SU-DHL-6 (cell line): Measurements from ENCODE around the gene LHFPL6.

Experiments
- H2AFZ ChIP-seq: fragments of 200-600 bp; sonication (generic); 2 replicates; pipeline ENCODE4 v1.6.1; 2014; ENCODE audit warnings: low read depth, mild to moderate bottlenecking, moderate library complexity, mixed read lengths, antibody characterized with exemption, low read length; ENCODE audit not compliant: severe bottlenecking
- H3F3A ChIP-seq: fragments of 200-600 bp; shearing (Covaris generic); 2 replicates; pipeline ENCODE4 v1.6.0; 2016; ENCODE audit warnings: antibody characterized with exemption, mild to moderate bottlenecking; ENCODE audit not compliant: insufficient read depth
- H3K27ac ChIP-seq: fragments of 200-600 bp; sonication (generic); 2 replicates; pipeline ENCODE4 v1.5.1; 2016; ENCODE audit warnings: low read depth, mild to moderate bottlenecking, low read length, moderate library complexity, mixed read lengths
- H3K27me3 ChIP-seq: fragments of 200-600 bp; sonication (generic), shearing (Covaris generic); 2 replicates; pipeline ENCODE4 v1.6.0; 2014; ENCODE audit warnings: mild to moderate bottlenecking, low read length
- H3K36me3 ChIP-seq: fragments of 200-600 bp; sonication (generic); 2 replicates; pipeline ENCODE4 v1.6.1; 2014; ENCODE audit warnings: mild to moderate bottlenecking, low read length, mixed read lengths
- H3K4me2 ChIP-seq: fragments of 300-600, 200-600 bp; shearing (Covaris generic), sonication (generic); 2 replicates; pipeline ENCODE4 v1.6.0; 2014; ENCODE audit warnings: low read length, low read depth, mild to moderate bottlenecking; ENCODE audit not compliant: poor library complexity, severe bottlenecking
- H3K4me3 ChIP-seq: fragments of 200-600 bp; sonication (generic); 2 replicates; pipeline ENCODE4 v1.5.1; 2014; ENCODE audit warnings: antibody characterized with exemption, low read length, mild to moderate bottlenecking, mixed read lengths; ENCODE audit not compliant: insufficient read depth, poor library complexity, severe bottlenecking
- H3K79me2 ChIP-seq: fragments of 200-600 bp; sonication (generic); 2 replicates; pipeline ENCODE4 v1.6.1; 2014; ENCODE audit warnings: mild to moderate bottlenecking, low read length, moderate library complexity; ENCODE audit not compliant: insufficient read depth
- H3K9ac ChIP-seq: fragments of 200-600 bp; sonication (generic); 2 replicates; pipeline ENCODE4 v1.7.0; 2014; ENCODE audit warnings: mild to moderate bottlenecking, low read length
- H3K9me2 ChIP-seq: fragments of 200-600 bp; sonication (generic); replicated peaks from 2 replicates; pipeline ENCODE4 v1.6.1; 2014; ENCODE audit warnings: low read length; ENCODE audit not compliant: insufficient read depth
- H3K9me3 ChIP-seq: fragments of 200-600 bp; sonication (generic); 2 replicates; pipeline ENCODE4 v1.6.1; 2014; ENCODE audit warnings: low read length, mixed read lengths; ENCODE audit not compliant: insufficient read depth
- H4K20me1 ChIP-seq: fragments of 200-600 bp; sonication (generic); 2 replicates; pipeline ENCODE4 v1.6.1; 2014; ENCODE audit warnings: low read depth, mild to moderate bottlenecking, antibody characterized with exemption, low read length, moderate library complexity, mixed read lengths
- CTCF ChIP-seq: fragments of 200-600 bp; sonication (generic); IDR thresholded peaks from one replicate; pipeline ENCODE4 v1.5.1; 2017; ENCODE audit warnings: antibody characterized with exemption, mild to moderate bottlenecking, low read length, moderate library complexity; ENCODE audit not compliant: insufficient read depth, poor library complexity, severe bottlenecking
- EZH2phosphoT487 ChIP-seq: fragments of 200-600 bp; sonication (generic), shearing (Covaris generic); conservative IDR thresholded peaks from 2 replicates; pipeline ENCODE4 v1.6.1; 2018; ENCODE audit warnings: mild to moderate bottlenecking, antibody characterized with exemption, low read length, moderate library complexity, mixed read lengths

Gene LHFPL6

GRCh38 chr13:39484506-39485313 lies 118.3 kb downstream of the LHFPL6 start:
- H2AFZ ChIP-seq = no peak overlapping the region
- no peaks in the 10 kb centered on the region for H3K27me3 ChIP-seq
- H3K9ac ChIP-seq = no peak overlapping the region
- H3K4me2 ChIP-seq = no peak overlapping the region
- no peaks in the 10 kb centered on the region for H3K79me2 ChIP-seq
- H3F3A ChIP-seq = no peaks in the 10 kb centered on the region
- no peak overlapping the region for H3K27ac ChIP-seq
- H3K36me3 ChIP-seq = no peaks in the 10 kb centered on the region
- H3K9me2 ChIP-seq = no peaks in the 10 kb centered on the region
- no peak overlapping the region for H3K4me3 ChIP-seq
- TF ChIP-seq EZH2phosphoT487 = no peak
- no peak for TF ChIP-seq CTCF
- no peaks in the 10 kb centered on the region for H3K9me3 ChIP-seq
- no peaks in the 10 kb centered on the region for H4K20me1 ChIP-seq

- Histone ChIP-seq H3K4me3 (no peak overlapping the region), H4K20me1 (no peaks in the 10 kb centered on the region), H3K9ac (no peak overlapping the region), H3K9me2 (no peaks in the 10 kb centered on the region), H3K27ac (no peak overlapping the region), H3K36me3 (no peaks in the 10 kb centered on the region), H3K4me2 (no peak overlapping the region), H3F3A (no peaks in the 10 kb centered on the region), H2AFZ (no peak overlapping the region), H3K27me3 (no peaks in the 10 kb centered on the region), H3K79me2 (no peaks in the 10 kb centered on the region), H3K9me3 (no peaks in the 10 kb centered on the region)
- TF ChIP-seq CTCF (no peak), EZH2phosphoT487 (no peak)
Observed at GRCh38 chr13:39483326-39483725, 119.7 kb downstream of the LHFPL6 start.

- H2AFZ ChIP-seq = no peak overlapping the region
Observed at GRCh38 chr13:39481491-39481890, 121.5 kb downstream of the LHFPL6 start.

More at GRCh38 chr13:39481491-39481890, 121.5 kb downstream of the LHFPL6 start:
- no peaks in the 10 kb centered on the region for H3K9me2 ChIP-seq
- H3K4me2 ChIP-seq = no peak overlapping the region
- H3K27me3 ChIP-seq = no peaks in the 10 kb centered on the region
- no peaks in the 10 kb centered on the region for H3K36me3 ChIP-seq
- H4K20me1 ChIP-seq = no peaks in the 10 kb centered on the region
- no peak overlapping the region for H3K9ac ChIP-seq
- H3K79me2 ChIP-seq = no peaks in the 10 kb centered on the region
- H3F3A ChIP-seq = no peaks in the 10 kb centered on the region
- TF ChIP-seq CTCF (no peak), EZH2phosphoT487 (no peak)
- H3K4me3 ChIP-seq = no peak overlapping the region
- no peaks in the 10 kb centered on the region for H3K9me3 ChIP-seq
- no peak overlapping the region for H3K27ac ChIP-seq
